Measurements from ENCODE around the gene MS4A18.

- TF ChIP-seq TAF1 (IDR thresholded peaks at IDR 0.05; ENCODE audit: borderline replicate concordance, low read depth, low read length) (no peak), POLR2A (IDR thresholded peaks at IDR 0.05; ENCODE audit: low read depth, low read length) (no peak)
Observed at GRCh38 chr11:60769273-60769672, 44.8 kb downstream of the MS4A18 start.
